NCI-H1694 (cell line): ENCODE measurements around the gene WIPI1.
A peak's percentile ranks its signal among the peaks of the same experiment; 100 is the strongest.
"Not testable (repeated sequence)": the region's sequence is repeated elsewhere in the genome, so short reads cannot be mapped to it uniquely, and the experiment has no call there.

Experiments used
- DNase-seq: peaks from one replicate; lab custom pipeline; 2025; lab: John Stamatoyannopoulos, UW

Gene WIPI1

GRCh38 chr17:68413597-68414560, 43.4 kb downstream of the WIPI1 start:
- DNase-seq: peak; percentile 25

- DNase-seq: not testable (repeated sequence)
Observed at GRCh38 chr17:68407656-68408055, 49.6 kb downstream of the WIPI1 start.

GRCh38 chr17:68403837-68404236, 53.5 kb downstream of the WIPI1 start:
- DNase-seq: not testable (repeated sequence)

- DNase-seq: no peak
Observed at GRCh38 chr17:68403122-68403521, 54.2 kb downstream of the WIPI1 start.

GRCh38 chr17:68401288-68401687, 56.0 kb downstream of the WIPI1 start:
- DNase-seq: no peak

- DNase-seq: no peak
Observed at GRCh38 chr17:68400404-68400735, 56.9 kb downstream of the WIPI1 start.

- DNase-seq: no peak
Observed at GRCh38 chr17:68399638-68400403, 57.5 kb downstream of the WIPI1 start.

- DNase-seq: no peak
Observed at GRCh38 chr17:68398691-68399637, 58.3 kb downstream of the WIPI1 start.

GRCh38 chr17:68397108-68397536, 60.2 kb downstream of the WIPI1 start:
- no peak for DNase-seq

- no peak for DNase-seq
Observed at GRCh38 chr17:68396226-68397107, 60.8 kb downstream of the WIPI1 start.

GRCh38 chr17:68394608-68395331, 62.5 kb downstream of the WIPI1 start:
- no peak for DNase-seq

- DNase-seq: no peak
Observed at GRCh38 chr17:68391561-68392268, 65.6 kb downstream of the WIPI1 start.

GRCh38 chr17:68390888-68391545, 66.3 kb downstream of the WIPI1 start:
- no peak for DNase-seq

GRCh38 chr17:68389041-68389440, 68.3 kb downstream of the WIPI1 start:
- no peak for DNase-seq

GRCh38 chr17:68387435-68388218, 69.7 kb downstream of the WIPI1 start:
- no peak for DNase-seq

GRCh38 chr17:68385490-68386215, 71.6 kb downstream of the WIPI1 start:
- no peak for DNase-seq

GRCh38 chr17:68384941-68385340, 72.4 kb downstream of the WIPI1 start:
- DNase-seq: no peak
